22Rv1 (cell line): Measurements from ENCODE around the gene DFFB.

Source experiments
- H3K27ac ChIP-seq: fragments of 450-650 bp; 2 replicates; pipeline ENCODE4 v1.5.1; 2017
- ZFX ChIP-seq: fragments of 450-650 bp; IDR thresholded peaks from 2 replicates; pipeline ENCODE4 v1.6.1; 2017; ENCODE audit warnings: antibody characterized with exemption, borderline replicate concordance
- TF ChIP-seq, protein P1 (sequence below): fragments of 450-650 bp; IDR thresholded peaks from 2 replicates; pipeline ENCODE4 v1.5.1; 2017; ENCODE audit warnings: mild to moderate bottlenecking

DFFB gene

GRCh38 chr1:3842912-3843311 lies 14.4 kb upstream of the DFFB start:
- TF ChIP-seq, protein P1, sequence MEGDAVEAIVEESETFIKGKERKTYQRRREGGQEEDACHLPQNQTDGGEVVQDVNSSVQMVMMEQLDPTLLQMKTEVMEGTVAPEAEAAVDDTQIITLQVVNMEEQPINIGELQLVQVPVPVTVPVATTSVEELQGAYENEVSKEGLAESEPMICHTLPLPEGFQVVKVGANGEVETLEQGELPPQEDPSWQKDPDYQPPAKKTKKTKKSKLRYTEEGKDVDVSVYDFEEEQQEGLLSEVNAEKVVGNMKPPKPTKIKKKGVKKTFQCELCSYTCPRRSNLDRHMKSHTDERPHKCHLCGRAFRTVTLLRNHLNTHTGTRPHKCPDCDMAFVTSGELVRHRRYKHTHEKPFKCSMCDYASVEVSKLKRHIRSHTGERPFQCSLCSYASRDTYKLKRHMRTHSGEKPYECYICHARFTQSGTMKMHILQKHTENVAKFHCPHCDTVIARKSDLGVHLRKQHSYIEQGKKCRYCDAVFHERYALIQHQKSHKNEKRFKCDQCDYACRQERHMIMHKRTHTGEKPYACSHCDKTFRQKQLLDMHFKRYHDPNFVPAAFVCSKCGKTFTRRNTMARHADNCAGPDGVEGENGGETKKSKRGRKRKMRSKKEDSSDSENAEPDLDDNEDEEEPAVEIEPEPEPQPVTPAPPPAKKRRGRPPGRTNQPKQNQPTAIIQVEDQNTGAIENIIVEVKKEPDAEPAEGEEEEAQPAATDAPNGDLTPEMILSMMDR = no peak
- no peak for TF ChIP-seq ZFX
- no peak overlapping the region for H3K27ac ChIP-seq

GRCh38 chr1:3846541-3846940 lies 10.7 kb upstream of the DFFB start:
- no peak overlapping the region for H3K27ac ChIP-seq
- TF ChIP-seq ZFX = no peak
- TF ChIP-seq, protein P1 = no peak

- TF ChIP-seq, protein P1 = no peak
- TF ChIP-seq ZFX = no peak
- no peak overlapping the region for H3K27ac ChIP-seq
These were observed 10.2 kb upstream of the DFFB start for GRCh38 chr1:3847081-3847480.

GRCh38 chr1:3850857-3851256 lies 6.4 kb upstream of the DFFB start:
- TF ChIP-seq, protein P1 = no peak
- TF ChIP-seq ZFX = no peak
- no peak overlapping the region for H3K27ac ChIP-seq

- TF ChIP-seq, protein P1 = no peak
- no peak for TF ChIP-seq ZFX
- no peak overlapping the region for H3K27ac ChIP-seq
These were observed 6.0 kb upstream of the DFFB start for GRCh38 chr1:3851292-3851691.

DNA sequence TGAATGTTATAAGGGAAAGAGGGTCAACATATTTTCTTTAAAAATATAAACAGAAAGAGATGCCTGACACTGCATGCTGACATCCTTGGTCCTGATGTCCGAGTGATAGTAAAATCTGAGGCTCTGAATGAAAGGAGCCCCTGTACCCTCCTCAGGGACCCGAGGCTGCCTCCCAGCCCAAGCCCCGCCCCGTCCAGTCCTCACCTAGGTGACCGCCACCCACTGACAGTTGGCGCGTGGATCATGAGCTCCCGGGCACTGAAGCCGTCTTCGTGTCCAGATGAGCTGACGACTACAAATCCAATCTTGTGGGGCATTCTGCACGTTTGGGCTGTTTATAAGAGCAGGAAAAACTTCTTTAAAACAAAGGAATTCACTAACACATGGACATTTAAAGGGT lies 5.2 kb upstream of the DFFB start:
- TF ChIP-seq, protein P1 = no peak
- no peak for TF ChIP-seq ZFX
- H3K27ac ChIP-seq = no peak overlapping the region

GRCh38 chr1:3852711-3853485 lies 4.4 kb upstream of the DFFB start:
- H3K27ac ChIP-seq = no peak overlapping the region
- no peak for TF ChIP-seq ZFX
- TF ChIP-seq, protein P1 = no peak
